ENCODE results near the gene CASQ2.

The CASQ2 gene

DNA sequence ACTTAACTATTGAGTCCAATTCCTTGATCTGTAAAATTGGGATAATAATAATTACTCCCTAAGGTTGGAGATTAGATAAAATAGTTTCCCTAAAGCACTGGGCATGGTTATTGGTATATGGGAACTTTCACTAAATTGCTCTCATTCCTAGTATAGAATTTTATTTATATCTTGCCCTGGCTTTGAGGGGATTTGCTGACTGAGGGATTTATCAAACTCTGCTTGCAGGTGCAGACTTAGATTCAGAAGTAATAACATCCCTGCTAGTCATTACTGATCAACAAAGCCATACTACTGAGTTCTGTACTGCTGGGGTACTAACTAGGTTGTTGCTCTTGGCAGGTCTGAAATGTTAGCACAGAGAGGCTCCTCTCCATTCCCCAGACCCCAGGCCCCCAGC is 41.9 kb downstream of the CASQ2 start:
- DNase-seq: no peak

DNA sequence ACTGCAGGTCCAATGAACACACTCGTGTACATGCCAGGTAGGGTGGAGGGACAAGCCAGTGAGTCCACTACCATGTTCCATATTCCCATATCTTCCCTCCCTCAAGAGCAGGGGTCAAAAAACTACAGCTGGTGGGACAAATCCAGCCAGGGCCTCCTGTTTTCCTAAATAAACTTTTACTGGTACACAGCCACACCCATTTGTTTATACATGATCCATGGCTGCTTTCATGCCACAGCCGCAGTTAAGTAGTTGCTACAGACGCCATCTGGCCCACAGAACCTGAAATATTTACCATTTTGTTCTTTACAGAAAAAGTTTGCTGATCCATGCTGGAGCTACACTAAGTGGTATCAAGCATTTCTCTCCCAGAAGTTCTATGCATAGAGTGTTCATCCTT is 42.4 kb downstream of the CASQ2 start:
- DNase-seq: no peak

DNA sequence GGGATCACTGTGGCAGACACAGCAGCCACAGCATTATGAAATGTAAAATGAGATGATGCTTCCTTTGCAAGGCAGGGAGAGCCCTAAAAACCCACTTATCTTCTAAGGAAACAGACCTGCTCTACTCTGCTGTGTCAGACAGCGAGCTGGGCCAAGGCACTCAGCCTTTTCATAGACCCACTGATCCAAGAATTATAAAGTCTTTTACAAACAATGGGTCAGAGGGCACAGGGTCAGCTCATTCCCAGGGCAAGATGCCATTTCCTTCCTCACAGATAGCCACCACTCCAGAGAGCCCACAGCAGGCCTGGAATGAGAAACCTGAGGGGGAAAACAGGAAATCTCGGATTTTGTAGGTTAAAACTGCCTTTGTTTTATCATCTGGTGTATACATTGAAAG is 42.9 kb downstream of the CASQ2 start:
- no peak for DNase-seq

DNA sequence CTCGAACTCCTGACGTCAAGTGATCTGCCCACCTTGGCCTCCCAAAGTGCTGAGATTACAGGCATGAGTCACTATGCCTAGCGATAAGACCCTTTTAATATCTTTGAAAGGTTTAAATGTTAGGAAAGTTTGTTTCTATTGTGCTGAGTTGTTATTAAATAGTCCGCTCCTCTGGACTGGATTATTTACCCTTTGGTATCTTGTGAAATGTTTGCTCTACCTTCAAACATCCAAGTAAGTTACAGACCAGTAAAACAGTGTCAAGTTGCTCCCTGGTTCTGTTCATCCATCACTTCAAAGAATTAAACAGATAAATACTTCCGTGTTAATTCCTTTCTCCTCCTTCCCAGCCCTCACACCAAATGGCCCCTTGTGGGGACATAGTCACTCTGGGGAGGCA is 44.8 kb downstream of the CASQ2 start:
- no peak for DNase-seq

DNA sequence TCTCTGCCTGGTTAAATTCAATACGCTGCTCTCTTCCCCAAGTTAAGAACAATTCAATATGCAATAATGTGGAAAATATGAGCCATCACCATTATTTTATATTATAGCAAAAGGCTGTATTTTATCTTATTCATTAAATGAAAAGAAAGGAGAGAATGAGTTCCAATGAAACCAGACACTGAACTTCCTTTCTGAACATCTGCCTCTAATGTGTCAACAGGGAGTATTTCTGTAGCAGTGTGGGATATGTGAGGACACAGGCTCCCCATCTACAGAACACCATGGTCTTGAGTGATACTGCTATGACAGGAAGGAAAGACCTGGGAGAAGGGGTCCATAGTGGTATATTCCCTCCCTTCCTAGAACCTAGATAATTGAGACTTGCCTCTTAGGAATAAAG is 46.3 kb downstream of the CASQ2 start:
- DNase-seq: no peak

DNA sequence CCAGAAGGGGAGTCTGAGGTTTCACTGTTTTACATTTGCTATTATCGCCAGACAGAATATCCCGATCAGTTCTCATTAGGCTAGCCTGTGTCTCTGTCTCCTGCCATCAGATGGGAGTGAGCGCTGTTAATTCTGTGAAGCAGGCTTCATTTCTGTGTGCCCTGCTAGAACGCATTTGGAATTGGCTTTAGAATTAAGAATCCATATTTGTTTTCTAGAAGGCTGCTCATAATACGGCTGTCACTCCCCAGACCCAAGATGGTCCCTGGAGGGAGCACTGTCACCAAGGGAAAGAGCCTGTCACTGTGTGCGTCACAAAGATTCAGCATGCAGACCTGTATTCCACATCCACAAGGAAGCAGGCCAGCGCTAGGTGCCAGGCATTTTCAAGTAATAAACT is 49.2 kb downstream of the CASQ2 start:
- no peak for DNase-seq

DNA sequence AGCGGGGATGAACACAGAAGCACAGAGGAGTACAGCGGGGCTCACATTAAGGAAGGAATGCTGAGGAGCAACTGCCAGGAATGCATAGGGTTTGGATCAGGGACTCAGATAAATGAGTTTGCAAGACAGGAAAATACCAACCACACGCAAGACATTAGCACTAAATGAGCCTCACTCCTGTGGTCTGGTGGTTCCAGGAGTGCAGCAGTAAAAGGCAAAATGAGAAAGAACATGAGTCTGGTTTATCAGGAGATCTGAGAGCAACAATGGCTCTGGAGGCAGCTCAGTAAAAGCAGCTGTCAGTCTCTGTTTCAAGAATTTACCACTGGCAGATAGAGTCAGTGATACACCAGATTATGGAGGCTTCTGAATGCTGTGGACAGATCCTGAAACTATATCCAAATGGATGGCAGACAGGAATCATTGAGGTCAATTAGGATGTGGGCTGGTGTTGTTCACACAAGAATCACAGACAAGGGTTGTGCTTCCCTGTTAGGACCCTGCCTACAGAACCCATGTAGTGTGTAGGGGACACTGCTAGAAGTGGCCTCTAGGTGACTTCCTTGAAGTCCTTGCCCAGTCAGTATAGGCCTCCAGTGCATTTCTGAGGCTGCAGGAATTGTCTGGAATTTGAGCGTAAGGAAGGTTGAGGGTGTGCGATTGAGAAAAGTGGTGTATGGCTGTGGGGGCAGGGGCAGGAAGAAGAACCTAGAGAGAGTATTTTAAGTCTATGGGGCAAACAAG is 50.3 kb downstream of the CASQ2 start:
- DNase-seq: no peak

DNA sequence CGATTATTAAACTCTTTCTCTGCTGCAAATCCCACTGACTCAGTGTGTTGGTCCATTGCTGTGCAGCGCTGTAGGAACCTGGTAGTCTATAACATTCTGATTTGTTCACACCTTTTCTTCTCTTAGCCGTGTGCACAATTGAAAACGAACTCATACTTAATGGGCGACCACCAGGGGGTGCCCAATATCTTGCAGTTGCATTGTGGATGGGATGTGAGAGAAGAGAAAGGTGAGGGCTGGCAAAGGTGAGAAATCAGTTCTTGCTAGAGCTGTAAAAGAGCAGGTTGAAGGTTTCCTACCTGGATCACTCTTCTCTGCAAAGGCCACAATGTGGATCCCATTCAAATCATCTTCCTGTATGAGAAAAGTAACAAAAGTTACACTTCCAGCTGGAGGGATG is 51.0 kb downstream of the CASQ2 start:
- no peak for DNase-seq

DNA sequence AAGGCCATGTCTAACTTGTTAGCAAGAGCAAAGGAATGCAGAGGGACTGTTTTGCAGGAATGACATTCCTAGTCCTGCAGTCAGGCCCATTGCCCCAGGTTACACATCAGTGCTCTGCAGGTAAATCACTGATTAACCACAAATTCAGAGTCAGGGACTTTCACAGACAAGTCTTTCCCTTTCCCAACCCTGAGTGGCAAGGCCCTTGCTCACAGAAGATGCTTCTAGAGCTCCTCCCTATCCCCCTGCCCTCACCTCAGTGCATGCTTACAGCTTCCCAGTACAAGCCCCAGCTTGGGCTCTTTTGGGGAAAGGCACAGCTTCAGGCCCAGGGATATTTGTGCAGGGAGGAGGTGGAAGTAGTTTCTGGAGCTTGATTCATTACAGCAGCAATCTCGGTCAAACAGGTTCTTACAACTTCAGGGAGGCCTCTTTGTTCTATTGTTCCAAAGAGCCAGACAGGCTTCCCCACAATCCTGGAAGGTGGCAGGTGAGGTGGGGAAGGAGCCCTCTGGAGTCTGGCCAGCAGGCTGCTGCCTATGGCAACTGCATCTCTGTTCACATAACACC is 53.9 kb downstream of the CASQ2 start:
- DNase-seq: no peak

DNA sequence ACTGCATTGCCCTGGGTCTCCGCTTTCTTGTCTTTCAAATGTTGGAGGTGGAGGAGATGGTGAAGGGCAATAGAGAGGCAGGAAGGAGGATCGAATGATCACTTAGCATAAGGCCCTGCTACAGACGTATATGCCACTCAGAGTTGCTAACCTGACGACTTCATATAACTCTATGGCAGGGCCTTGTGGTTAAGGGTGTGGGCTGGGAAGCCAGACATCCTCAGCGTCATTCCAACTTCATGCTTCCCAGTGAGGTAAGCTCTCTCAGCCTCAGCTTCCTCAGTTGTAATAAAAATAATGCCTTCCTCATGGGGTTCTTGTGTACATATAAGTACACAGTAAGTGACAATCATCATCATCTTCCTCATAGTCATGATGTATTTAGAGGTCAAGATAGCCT is 54.6 kb downstream of the CASQ2 start:
- DNase-seq: no peak

DNA sequence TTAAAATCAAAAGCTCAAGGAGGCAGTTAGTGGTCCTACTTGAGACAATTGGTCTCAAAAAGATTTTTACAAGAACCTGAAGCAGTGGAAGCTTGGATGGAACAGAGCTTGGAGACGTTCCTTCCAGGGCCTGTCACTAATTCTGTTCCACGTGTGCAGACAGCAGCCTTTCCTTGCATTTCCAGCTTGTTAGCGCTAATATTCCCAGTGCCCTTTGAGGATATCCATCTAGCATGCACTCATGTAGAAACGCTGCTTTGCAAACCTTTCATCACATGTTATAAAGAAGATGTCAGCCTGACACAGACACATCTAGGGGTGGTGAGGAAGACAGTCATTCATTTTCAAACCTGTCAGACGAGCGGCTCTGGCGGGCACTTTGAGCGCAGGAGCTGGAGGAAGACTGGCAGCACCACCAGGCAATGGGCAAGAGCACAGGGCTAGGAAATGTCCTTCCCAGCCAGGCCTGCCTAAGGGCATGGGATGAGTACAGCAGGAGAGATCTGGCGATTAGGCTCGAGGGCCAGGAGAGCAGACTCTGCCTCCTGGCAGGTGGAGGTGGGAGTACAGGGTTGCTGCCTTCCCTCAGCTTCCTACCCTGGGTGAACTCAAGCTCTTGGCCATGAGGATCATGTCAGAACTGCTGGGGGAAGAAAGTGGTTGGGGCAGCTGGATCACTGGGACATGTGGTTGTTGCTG is 55.5 kb downstream of the CASQ2 start:
- DNase-seq: no peak

DNA sequence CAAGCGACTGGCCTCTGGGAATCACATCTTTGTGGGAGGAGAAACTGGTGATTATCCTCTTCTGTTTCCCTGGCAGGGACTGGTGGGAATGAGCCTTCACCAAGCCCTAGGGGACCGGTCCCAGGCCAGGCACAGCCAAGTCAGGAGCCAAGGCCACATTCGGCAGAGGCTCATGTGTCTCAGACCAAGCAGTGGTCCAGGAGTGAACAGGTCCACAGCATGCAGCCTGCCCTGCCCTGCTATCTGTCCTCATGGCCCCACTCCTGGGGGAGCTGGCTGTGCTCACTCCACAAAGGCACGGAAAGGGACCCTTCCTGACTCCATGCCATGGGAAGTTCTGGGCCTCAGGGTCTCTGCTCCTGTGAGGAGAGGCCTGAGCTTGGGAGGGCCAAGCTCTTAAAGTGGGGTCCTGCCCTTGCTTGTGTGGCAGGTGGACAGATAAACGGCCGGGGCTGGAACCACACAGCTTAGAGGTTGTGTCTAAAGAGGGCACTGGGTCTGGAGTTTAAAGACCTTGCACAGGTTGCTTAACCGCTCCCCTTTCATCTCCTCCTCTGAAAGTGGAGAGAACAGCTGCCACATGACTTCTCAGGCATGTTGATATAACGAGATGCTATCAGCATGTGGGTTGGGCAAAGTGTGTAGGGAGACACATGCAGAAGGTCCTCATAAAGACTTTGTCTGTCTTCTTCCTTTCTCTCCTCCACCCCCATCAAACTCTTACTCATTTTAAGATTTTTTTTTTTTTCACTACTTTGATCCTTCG is 57.5 kb downstream of the CASQ2 start:
- no peak for DNase-seq

DNA sequence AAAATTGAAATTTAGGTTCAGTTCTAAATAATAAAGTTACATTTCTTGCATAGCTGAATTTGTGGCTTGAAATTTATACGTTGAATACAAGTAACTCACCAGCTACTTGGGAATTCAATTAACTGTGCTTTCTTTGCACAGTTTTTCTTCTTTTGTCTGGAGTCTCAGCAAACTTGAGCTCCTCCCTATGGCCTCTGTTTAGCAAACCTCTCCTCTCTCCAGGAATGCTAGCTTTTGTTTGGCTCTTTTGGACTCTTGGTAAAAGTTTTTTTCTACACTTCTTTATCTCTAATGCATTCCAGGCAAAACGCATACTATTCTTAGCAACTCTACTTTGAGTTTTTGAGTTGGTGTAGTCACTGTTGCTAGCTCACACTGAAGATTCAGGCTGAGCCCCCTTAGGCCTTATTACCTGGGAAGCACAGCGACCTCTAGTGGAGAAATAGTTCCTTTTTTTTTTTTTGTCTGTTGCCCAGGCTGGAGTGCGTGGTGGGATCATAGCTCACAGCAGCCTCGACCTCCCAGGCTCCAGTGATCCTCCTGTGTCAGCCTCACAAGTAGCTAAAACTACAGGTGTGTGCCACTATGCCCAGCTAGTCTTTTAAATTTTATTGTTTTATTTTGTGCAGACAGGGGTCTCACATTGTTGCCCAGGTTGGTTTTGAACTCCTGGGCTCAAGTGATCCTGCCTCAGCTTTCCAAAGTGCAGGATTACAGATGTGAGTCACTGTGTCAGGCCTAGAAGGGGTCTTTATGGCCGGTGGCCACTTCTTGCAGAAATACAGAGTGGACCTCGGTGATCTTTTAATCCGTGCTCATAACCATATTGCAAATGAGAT is 61.7 kb downstream of the CASQ2 start:
- no peak for DNase-seq

DNA sequence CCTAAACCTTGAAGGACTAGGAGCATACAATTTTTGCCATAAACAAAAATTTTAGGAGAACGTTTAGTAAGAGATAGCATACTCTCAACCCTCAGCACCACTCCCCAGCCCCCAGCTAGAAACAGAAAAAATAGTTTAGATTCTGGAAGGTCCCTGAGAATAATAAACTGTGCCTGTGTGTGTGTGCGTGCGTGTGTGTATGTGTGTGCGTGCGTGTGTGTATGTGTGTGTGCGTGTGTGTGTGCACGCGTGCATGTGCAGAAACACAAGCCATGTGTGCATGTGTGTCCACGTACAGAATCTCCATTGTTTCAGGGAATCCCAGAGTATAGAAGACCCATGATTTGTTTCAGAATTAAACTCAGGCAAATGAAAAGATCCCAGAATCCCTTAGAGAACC is 62.6 kb downstream of the CASQ2 start:
- DNase-seq: no peak

DNA sequence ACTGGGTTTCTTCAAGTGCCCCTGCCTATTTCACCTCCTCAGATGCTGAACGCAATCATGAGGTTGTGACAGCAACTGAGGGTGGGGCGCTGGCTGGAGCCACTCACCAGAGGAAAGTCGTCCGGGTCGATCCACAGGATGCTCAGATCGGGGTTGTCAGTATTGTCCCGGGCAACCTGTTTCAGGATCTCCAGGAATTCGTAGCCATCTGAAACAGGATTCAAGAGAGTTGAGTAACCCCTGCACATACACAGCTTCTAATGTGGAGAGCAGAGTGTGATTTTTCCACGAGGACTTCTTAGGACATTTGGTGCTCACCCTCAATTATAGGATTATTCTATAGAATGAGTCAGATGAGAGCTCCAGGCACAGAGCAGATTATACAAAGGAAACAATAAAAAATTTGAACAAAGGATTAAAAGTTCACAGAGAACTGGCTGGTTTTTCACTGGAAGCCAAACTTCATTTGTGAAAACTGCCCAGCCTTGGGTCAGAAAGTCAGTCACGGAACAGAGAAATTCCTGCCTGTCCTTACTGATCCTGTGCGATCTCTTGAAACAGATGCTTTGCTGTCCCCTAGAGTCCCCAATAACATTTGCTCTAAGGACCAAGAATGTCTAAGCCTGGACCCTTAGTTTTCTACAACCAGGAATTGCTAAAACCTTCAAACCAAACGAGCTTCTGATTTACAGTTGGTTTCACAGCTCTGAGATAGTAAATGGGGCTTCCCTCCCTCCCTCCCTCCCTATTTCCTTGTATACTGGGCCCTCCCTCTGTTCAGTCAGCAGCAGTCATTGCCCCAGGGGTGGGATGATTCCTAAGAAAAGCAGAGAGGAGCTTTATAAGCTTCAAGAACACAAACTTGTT is 63.2 kb downstream of the CASQ2 start:
- DNase-seq: no peak

DNA sequence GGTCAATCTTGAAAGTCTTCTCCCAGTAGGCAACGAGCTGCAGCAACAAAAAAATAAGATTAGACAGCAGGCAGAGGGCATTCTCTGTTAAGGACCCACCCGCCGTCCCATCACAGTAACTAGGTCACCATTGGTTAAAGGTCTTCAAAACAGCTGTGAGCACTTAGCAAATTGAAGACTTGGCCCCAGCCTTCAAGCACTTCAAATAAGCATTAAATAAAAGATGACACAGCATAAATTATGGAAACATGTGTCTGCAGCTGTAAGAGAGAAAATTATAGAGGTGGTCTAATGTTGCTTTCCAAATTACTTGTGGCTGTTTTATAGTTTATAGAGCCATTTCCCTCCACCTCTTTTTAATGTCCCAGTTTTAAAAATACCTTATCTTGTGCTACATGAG is 65.6 kb downstream of the CASQ2 start:
- DNase-seq: no peak

DNA sequence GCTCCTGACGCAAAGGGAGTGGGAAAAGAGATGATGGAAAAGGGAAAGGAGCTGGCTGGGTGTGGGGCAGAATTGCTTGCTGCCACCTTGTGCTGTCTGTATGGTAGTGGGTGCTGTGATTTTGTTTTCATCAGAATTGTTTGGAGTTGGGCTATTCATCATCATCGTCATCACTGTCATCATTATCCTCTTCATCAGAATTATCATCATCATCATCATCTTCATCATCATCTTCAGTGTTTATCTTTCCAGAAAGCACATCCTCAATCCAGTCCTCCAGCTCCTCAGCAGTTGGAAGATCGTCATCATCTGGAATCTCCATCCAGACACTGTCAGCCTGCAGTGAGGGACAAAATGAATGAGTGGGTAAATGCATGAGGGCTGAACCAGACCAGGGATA is 67.4 kb downstream of the CASQ2 start:
- no peak for DNase-seq

DNA sequence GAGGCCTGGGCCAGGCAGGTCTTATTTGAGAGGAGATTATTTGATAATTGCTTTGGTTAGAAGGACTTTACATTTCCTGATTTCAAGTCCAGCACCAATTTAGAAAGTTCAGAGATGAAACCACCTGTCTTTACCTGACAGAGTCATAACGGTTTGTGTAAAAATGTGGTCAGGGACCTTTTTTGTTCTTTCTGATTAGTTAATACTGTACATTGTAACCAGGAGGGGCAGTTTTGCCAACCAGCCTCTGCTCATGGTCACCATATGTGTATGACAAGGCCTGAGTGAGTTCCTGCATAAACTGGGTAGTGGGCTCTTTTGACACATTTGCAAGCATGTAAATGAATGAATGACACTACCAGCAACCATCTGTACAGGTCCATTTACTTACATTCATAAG is 70.9 kb downstream of the CASQ2 start:
- DNase-seq: no peak

DNA sequence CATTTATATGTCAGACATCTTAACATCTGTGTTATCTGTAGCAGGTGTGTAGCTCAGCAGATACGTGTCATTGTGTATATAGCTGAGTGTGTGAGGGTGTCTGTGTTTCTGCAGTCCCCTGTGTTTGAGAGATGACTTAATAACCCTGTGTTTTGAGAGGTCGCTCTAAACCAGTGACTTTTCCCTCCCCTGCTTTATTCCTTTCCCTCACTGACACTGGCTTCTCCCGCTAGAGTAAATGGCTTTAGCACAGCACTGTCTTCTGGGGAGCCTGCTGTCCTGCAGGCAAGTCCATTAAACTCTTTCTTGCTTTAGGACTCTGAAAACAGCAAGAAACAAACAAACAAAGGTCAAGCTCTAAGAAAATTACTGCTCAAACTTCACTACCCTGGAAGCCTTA is 73.7 kb downstream of the CASQ2 start:
- DNase-seq: no peak

DNA sequence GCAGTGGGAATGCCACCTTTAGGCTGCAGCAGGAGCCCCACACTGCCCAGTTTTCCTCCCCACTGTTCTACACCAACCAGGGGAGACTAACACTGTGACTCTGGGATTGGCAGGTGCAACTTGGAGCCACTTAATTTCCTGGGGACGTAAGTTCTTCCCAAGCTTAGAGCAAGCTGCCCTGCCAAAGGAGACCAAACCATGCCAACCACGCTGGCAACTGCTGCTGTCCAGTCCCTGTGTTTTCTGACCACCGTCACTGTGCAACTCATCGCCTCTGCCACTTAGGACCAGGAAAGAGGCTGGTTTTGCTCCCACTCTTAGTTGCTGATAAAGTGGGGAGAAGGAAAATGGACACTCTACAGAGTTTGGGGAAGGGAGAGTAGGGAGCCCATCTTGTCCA is 76.3 kb downstream of the CASQ2 start:
- DNase-seq: no peak

DNA sequence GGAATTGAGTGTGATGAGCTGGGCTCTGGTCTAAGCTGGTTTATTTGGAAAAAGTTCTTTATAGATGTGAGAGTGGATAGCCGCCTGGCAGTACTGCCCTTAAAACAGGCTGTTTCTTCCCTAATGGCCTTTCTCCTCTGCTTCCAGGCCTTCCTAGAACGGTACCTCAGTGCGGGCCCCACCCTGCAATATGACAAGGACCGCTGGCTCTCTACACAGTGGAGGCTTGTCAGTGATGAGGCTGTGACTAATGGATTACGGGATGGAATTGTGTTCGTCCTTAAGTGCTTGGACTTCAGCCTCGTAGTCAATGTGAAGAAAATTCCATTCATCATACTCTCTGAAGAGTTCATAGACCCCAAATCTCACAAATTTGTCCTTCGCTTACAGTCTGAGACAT is 77.5 kb downstream of the CASQ2 start:
- DNase-seq: no peak

DNA sequence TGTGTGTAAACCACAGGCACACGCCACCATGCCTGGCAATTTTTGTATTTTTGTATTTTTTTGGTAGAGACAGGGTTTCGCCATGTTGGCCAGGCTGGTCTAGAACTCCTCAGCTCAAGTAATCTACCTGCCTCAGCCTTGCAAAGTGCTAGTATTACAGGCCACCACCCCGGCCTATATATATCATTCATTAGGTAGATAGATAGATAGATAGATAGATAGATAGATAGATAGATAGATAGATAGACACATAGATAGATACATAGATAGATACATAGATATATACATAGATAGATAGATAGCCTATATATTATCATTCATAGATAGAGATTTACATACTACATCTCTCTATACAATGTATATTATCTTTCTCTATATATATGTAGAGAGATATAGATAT is 80.8 kb downstream of the CASQ2 start:
- no peak for DNase-seq
